Effector memory CD4-positive, alpha-beta T cell (primary cell): ENCODE results near the gene ULBP2.
"Not testable (repeated sequence)": the region's sequence is repeated elsewhere in the genome, so short reads cannot be mapped to it uniquely, and the experiment has no call there.

Source experiments
- DNase-seq, 3 donors: peaks; one replicate each; pipeline ENCODE4 v3.0.0-alpha.2; 2020
- H3K27ac ChIP-seq: 2 replicates; pipeline ENCODE4 v1.7.0; 2013; ENCODE audit warnings: mild to moderate bottlenecking, low read length, moderate library complexity; ENCODE audit not compliant: insufficient read depth, poor library complexity, severe bottlenecking
- H3K27me3 ChIP-seq: replicated peaks from 2 replicates; pipeline ENCODE4 v1.7.0; 2013; ENCODE audit warnings: mild to moderate bottlenecking, low read length; ENCODE audit not compliant: insufficient read depth, control insufficient read depth, poor library complexity, severe bottlenecking
- H3K36me3 ChIP-seq: 2 replicates; pipeline ENCODE4 v1.7.0; 2013; ENCODE audit warnings: mild to moderate bottlenecking, low read length, moderate library complexity; ENCODE audit not compliant: control insufficient read depth, insufficient read depth
- H3K4me1 ChIP-seq: 2 replicates; pipeline ENCODE4 v1.7.0; 2013; ENCODE audit warnings: low read length, mild to moderate bottlenecking; ENCODE audit not compliant: control insufficient read depth, insufficient read depth, poor library complexity, severe bottlenecking
- H3K4me3 ChIP-seq: 2 replicates; pipeline ENCODE4 v1.7.0; 2013; ENCODE audit warnings: low read length, low read depth, mild to moderate bottlenecking; ENCODE audit not compliant: insufficient read depth, poor library complexity, severe bottlenecking
- H3K9me3 ChIP-seq: 2 replicates; pipeline ENCODE4 v1.7.0; 2013; ENCODE audit warnings: mild to moderate bottlenecking, low read length, moderate library complexity; ENCODE audit not compliant: control insufficient read depth

ULBP2 gene

DNA sequence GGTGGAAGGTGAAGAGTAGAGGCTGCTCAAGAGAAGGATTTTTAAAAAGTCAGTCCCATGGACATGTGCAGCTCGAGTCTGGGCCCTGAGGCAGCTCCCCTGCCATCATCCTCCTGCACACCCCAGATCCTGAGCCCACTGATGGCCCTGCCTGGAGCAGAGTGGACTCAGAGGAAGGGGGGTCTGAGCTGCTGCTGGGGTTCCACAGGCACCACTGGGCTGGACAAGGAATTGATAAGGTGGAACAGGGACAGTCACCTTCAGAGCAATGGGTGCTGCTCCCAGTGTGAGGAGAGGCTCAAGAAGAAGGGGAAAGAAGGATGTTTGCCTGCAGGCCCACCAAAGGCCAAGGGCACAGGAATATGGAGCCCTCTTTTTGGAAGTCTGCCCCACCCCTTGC lies 6.2 kb downstream of the ULBP2 start:
- peaks cover 8% of the 10 kb centered on the region for H3K27me3 ChIP-seq
- no peaks in the 10 kb centered on the region for H3K4me1 ChIP-seq
- H3K4me3 ChIP-seq, result no peak overlapping the region
- no peak for DNase-seq
- H3K27ac ChIP-seq, result no peak overlapping the region
- no peaks in the 10 kb centered on the region for H3K36me3 ChIP-seq
- no peaks in the 10 kb centered on the region for H3K9me3 ChIP-seq

DNA sequence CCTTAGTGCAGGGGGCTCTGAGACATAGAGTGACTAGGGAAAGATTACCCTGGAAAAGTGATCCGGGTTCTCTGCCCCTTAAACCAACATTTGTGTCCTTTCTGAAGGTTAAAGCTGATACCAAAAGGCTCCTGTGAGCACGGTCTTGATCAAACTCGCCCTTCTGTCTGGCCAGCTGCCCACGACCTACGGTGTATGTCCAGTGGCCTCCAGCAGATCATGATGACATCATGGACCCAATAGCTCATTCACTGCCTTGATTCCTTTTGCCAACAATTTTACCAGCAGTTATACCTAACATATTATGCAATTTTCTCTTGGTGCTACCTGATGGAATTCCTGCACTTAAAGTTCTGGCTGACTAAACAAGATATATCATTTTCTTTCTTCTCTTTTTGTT lies 6.8 kb downstream of the ULBP2 start:
- Histone ChIP-seq H3K27me3 (peaks cover 14% of the 10 kb centered on the region), H3K36me3 (no peaks in the 10 kb centered on the region), H3K9me3 (no peaks in the 10 kb centered on the region), H3K4me1 (no peaks in the 10 kb centered on the region), H3K4me3 (no peak overlapping the region), H3K27ac (no peak overlapping the region)
- no peak for DNase-seq

DNA sequence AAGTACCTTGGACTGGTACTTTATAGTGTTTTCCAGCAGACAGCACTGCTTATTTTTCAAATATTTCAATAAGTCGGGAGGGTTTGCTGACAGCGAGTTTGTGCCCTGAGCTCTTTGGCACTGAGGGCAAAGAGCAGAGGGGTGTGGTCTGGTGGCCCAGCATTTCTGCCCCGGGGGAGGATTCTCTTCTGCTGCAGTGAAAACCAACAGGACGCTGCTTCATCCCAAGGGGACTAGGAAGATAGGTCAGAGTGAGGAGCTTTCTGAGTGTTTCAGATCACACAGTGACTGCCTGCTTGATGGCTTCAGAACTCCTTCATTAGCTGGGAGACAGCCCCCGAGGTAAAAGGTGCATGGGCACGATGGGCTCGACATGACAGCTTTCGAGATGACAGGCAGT lies 8.6 kb downstream of the ULBP2 start:
- H3K4me3 ChIP-seq, result no peak overlapping the region
- H3K27ac ChIP-seq, result no peak overlapping the region
- peaks cover 16% of the 10 kb centered on the region for H3K27me3 ChIP-seq
- H3K36me3 ChIP-seq, result no peaks in the 10 kb centered on the region
- no peak for DNase-seq
- no peaks in the 10 kb centered on the region for H3K9me3 ChIP-seq
- no peaks in the 10 kb centered on the region for H3K4me1 ChIP-seq

DNA sequence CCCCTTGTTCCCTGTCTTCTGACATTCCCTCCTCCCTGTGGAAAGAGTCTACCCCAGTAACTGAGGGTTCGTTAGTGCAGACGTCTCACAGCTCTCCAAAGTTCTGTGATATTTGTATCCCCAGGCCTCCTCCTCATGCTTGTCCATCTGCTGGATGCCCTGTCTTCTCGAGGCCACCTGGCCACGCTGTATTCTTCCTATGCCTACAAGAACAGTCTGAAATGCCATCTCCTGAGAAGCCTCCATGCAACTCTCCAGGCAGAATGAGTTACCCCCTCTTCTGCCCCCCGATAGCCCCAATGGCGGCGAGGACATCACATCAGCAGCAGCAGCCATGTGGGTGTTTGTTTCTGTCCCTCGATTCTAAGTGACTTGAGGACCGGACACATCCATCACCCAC lies 9.3 kb downstream of the ULBP2 start:
- DNase-seq, result no peak
- Histone ChIP-seq H3K27ac (no peak overlapping the region), H3K36me3 (no peaks in the 10 kb centered on the region), H3K27me3 (peaks cover 20% of the 10 kb centered on the region), H3K4me3 (no peak overlapping the region), H3K9me3 (no peaks in the 10 kb centered on the region), H3K4me1 (no peaks in the 10 kb centered on the region)

DNA sequence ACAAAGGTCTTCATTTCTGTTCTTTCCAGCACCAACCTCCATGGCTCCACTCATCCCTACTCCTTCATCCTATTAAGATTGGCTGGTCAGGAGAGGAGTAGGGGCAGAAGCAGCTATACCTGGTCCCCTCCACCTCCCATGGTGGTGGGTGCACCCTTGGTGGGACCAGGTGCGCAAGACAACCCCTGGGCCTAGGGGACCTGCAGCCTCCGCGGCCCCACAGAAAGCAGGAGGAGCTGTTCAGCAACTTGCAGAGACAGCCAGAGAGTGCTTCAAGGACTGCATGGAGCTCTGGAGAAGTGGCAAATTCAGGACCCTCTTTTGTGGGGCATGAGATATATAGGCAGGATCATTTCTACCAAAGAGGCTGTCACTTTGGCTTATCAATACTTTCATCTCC lies 9.8 kb downstream of the ULBP2 start:
- no peaks in the 10 kb centered on the region for H3K9me3 ChIP-seq
- no peak for DNase-seq
- H3K4me3 ChIP-seq, result no peak overlapping the region
- peaks cover 23% of the 10 kb centered on the region for H3K27me3 ChIP-seq
- H3K36me3 ChIP-seq, result no peaks in the 10 kb centered on the region
- H3K4me1 ChIP-seq, result no peaks in the 10 kb centered on the region
- H3K27ac ChIP-seq, result no peak overlapping the region

DNA sequence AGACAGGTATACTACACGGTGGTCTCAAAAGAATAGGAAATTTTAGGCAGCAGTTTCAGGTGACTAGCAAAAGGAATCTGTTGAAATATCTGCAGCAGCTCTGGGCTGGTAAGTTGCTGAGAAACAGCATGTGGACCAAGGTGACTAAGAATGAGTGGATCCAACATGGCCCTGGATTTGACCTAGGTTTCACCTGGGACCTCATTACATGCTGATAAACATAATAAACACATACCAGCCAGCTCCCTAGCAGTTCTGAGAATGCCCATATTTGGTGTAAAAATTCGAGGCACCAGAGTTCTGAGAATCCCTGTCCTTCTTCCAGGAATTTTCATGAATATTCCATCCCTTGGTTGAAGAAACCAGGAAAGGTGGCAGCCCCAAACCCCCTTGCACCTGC lies 11.6 kb downstream of the ULBP2 start:
- peaks cover 23% of the 10 kb centered on the region for H3K27me3 ChIP-seq
- not testable (repeated sequence) for H3K9me3 ChIP-seq, H3K4me1 ChIP-seq, H3K27ac ChIP-seq, H3K36me3 ChIP-seq, DNase-seq, H3K4me3 ChIP-seq

DNA sequence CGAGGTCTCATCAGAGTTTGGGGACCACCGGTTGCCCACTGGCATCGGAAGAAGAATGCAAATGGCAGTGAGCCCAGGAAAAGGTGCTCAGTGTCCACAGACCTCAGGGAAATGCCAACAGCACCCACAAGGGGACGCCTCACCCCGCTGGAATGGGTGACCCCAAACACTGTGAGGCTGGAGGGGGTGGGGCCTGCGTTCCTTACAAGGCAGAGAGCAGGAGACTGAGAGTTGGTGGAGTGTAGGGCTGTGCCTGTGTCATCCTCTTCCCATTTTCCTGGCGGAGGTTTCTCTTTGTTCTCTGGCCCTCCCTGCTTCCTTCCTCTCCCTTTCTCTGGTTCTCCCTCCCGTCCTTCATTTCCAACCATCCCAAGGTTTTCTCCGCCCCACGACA lies 12.1 kb downstream of the ULBP2 start:
- peaks cover 25% of the 10 kb centered on the region for H3K27me3 ChIP-seq
- DNase-seq, H3K36me3 ChIP-seq, H3K4me3 ChIP-seq, H3K27ac ChIP-seq, H3K9me3 ChIP-seq, H3K4me1 ChIP-seq: not testable (repeated sequence)

DNA sequence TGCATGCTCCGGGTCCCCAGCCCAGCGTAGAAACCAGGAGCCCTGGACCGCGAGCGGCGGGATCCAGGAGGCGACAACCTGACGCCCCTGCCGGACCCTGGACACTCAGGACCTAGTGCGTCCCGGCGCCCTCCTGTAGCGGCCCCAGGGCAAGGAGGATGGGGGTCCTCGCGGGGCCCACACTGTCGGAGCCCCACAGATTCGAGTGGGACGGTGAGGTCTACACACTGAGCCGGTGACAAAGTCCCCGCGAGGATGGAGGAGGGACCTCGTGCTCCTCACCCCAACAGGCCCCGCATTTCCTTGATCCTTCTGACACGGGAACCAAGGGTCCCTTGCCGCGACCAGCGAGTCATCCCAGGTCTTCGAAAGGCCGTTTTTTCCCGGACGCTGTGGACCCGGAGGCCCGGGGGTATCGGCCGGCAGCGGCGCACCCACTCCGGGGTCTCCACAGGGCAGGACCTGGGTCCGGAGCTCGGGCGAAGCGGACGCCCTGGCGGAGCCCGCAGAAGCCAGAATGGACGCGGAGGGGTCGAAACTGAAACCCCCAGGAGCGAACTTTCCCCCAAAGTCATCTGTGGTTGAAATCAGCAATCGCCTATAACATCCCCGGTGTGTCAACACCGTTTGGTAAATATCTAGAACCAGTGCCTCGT lies 12.6 kb downstream of the ULBP2 start:
- not testable (repeated sequence) for DNase-seq, H3K4me1 ChIP-seq, H3K9me3 ChIP-seq, H3K36me3 ChIP-seq, H3K4me3 ChIP-seq, H3K27ac ChIP-seq
- H3K27me3 ChIP-seq, result peaks cover 30% of the 10 kb centered on the region

DNA sequence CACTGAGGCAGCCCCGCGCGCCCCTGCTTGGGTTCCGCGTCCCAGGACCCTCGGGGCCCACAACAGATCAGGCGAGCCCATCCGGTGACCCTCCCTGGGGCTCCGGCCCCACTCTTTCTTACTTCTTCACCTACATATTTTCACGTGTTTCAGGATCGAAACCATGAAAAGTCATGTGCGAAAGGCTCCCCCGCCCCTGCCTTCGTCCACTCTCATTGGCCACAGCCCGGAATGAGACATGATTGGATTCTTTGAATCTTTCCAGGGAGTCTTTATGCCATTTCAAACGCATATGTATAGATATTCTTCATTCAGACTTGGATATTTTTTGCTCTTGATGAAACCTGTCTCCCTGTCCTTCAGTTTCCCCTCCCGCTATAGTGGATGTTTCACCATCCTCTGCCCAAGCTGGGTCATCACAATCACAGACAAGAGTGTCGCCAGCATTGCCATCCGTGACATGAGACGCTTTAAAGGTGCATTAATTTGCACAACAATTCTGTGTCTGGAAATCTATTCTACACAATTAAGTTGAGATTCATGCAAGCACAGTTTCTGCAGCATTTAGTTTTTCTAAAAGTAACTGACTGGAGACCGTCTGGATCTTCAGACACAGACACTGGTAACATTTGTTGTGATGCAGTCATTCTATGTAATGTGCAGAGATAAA lies 13.3 kb downstream of the ULBP2 start:
- DNase-seq, H3K4me1 ChIP-seq, H3K27ac ChIP-seq, H3K9me3 ChIP-seq, H3K4me3 ChIP-seq, H3K36me3 ChIP-seq: not testable (repeated sequence)
- H3K27me3 ChIP-seq, result peaks cover 30% of the 10 kb centered on the region

DNA sequence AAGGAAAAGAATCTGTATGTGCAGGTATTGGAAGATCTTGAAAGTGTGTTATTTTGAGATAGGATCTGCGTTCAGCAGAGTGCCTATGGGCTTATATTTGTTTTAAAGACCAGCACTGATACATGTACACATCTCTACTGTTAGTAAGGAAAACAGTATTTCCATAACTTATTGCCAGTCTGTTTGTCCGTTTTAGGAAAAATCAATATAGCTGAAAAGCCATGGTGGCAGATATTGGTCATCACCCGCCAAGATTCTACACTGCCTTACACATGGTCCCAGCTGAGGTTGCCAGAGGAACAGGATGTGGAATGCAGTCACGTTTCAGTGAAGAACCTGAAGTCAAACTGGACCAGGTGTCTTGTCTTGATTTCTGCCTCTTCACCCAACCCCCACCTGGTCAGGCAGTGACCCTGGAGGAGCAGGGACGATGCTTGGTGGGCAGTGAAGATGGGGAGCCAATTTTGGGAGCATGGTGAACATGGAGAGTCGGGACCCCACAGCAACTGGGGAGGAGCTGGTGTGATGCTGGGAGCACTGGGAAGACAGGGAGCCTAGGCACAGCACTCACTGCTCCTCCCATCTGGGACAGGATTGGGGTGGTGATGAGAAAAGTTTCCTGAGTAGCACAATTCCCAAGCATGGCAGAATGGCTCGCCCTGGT lies 14.0 kb downstream of the ULBP2 start:
- not testable (repeated sequence) for H3K9me3 ChIP-seq, DNase-seq, H3K4me1 ChIP-seq, H3K27ac ChIP-seq, H3K4me3 ChIP-seq, H3K36me3 ChIP-seq
- H3K27me3 ChIP-seq, result peaks cover 30% of the 10 kb centered on the region
